H1 (cell line): ENCODE results near the gene NR5A2.
A peak's percentile ranks its signal among the peaks of the same experiment; 100 is the strongest.

Source experiments
- CHD2 ChIP-seq: IDR thresholded peaks from 2 replicates; pipeline ENCODE4 v1.6.1; 2012; ENCODE audit warnings: low read length, improper control_type of control experiment
- CTCF ChIP-seq, 3 experiments: IDR thresholded peaks; 1 replicate in 2 of 3; 2 replicates in 1 of 3; pipeline versions ENCODE4 v1.5.1 to v1.6.1; 2011; ENCODE audit warnings: low read length in 3 of 3, mild to moderate bottlenecking in 3 of 3, inconsistent platforms in 2 of 3, low read depth in 1 of 3, moderate library complexity in 1 of 3; ENCODE audit not compliant: insufficient read depth in 1 of 3; ENCODE audit errors: control extremely low read depth in 1 of 3
- EZH2 ChIP-seq: fragments of 200-600 bp; sonication (generic); IDR thresholded peaks from 2 replicates; pipeline ENCODE4 v1.7.1; 2012; ENCODE audit warnings: low read depth, mild to moderate bottlenecking, moderate library complexity, low read length, inconsistent platforms; ENCODE audit not compliant: severe bottlenecking
- HDAC2 ChIP-seq, 2 experiments: fragments of 300-600 bp in 1 of 2; sonication (generic) in 1 of 2; IDR thresholded peaks; 2 replicates each; pipeline ENCODE4 v1.6.1; 2011 to 2012; ENCODE audit warnings: low read depth in 2 of 2, low read length in 2 of 2, mild to moderate bottlenecking in 2 of 2, moderate library complexity in 2 of 2, borderline replicate concordance in 1 of 2, inconsistent platforms in 1 of 2
- JUND ChIP-seq: IDR thresholded peaks from 2 replicates; pipeline ENCODE4 v1.6.1; 2011; ENCODE audit warnings: mild to moderate bottlenecking, improper control_type of control experiment, low read length
- KDM1A ChIP-seq: fragments of 200-600, 300-600 bp; sonication (generic); IDR thresholded peaks from 2 replicates; pipeline ENCODE4 v1.7.1; 2016; ENCODE audit warnings: mild to moderate bottlenecking, low read length, borderline replicate concordance
- RNF2 ChIP-seq: fragments of 200-900, 300-1000 bp; sonication (generic); IDR thresholded peaks from 2 replicates; pipeline ENCODE4 v1.7.1; 2016; ENCODE audit warnings: borderline replicate concordance, low read depth, mild to moderate bottlenecking, antibody characterized with exemption, low read length; ENCODE audit not compliant: poor library complexity, severe bottlenecking; ENCODE audit errors: missing control alignments
- SIN3A ChIP-seq, 2 experiments: IDR thresholded peaks in 1 of 2; conservative IDR thresholded peaks in 1 of 2; 2 replicates each; pipeline ENCODE4 v1.6.1; 2011 to 2012; ENCODE audit warnings: low read length in 2 of 2, improper control_type of control experiment in 1 of 2, low read depth in 1 of 2, mild to moderate bottlenecking in 1 of 2
- SP1 ChIP-seq: IDR thresholded peaks from 2 replicates; pipeline ENCODE4 v1.6.1; 2011; ENCODE audit warnings: low read depth, low read length
- SRF ChIP-seq: IDR thresholded peaks from 2 replicates; pipeline ENCODE4 v1.6.1; 2011; ENCODE audit warnings: mild to moderate bottlenecking, low read depth, low read length, moderate library complexity
- ZNF274 ChIP-seq: IDR thresholded peaks from 2 replicates; pipeline ENCODE4 v1.7.0; 2012; ENCODE audit warnings: low read length, borderline replicate concordance; ENCODE audit errors: extremely low read depth

DNA sequence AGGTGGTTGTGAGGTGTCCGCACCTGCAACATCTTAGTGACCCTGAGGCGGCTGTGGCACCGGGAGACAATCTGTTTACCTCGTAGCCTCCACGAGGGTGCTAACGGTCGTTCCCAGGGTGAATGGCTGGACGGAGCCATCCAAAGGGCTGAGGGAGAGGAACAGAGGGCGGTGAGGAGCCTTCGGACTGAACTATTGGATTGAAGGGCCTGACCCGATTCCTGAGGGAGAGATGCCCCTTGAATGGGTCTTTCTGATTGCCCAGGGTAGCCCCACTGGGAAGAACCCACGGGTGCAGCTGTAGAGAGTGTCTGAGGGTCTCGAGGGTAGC, 2.3 kb downstream of the NR5A2 start:
- TF ChIP-seq KDM1A (no peak), SIN3A (conservative IDR thresholded peaks at IDR 0.05 in 1 of 2, IDR thresholded peaks at IDR 0.05 in 1 of 2; ENCODE audit: low read depth in 1 of 2, low read length in 2 of 2) (0 out of 4 replicates have a peak, but pooled peaks of 1 of the 2 experiments have one; percentile 7), ZNF274 (no peak), SRF (no peak), CTCF (IDR thresholded peaks at IDR 0.05; ENCODE audit: control extremely low read depth in 1 of 3, insufficient read depth in 1 of 3, low read depth in 1 of 3, low read length in 3 of 3) (no peak), CHD2 (no peak), RNF2 (no peak), EZH2 (no peak), HDAC2 (IDR thresholded peaks at IDR 0.05; ENCODE audit: borderline replicate concordance in 1 of 2, low read depth in 2 of 2, low read length in 2 of 2) (no peak), JUND (no peak), SP1 (no peak)
